IMR-90 (cell line): ENCODE data around the gene PDX1. TPM values are rescaled to one million over a fixed set of nuclear protein-coding genes. Genes with fewer than 3 reads are reported as not detected.

Source experiments
- ATAC-seq: fragments of 200-7000 bp; cut with Tn5 transposase; 2 replicates; pipeline ENCODE4 v1.9.1; 2020; ENCODE audit warnings: low read depth, mild to moderate bottlenecking, moderate library complexity
- BruUV-seq: library from RNA; stranded (reverse); fragments of 400-500 nt; replicated peaks from 2 replicates; lab custom pipeline; 2021; lab: Mats Ljungman, UMichigan
- CTCF ChIA-PET: fragments of 300-600 bp; formaldehyde crosslinking; extraction: SDS; loops from one replicate; lab custom pipeline; 2021; ENCODE audit warnings: antibody characterized with exemption; lab: Yijun Ruan, JAX
- POLR2A ChIA-PET: fragments of 300-600 bp; sonication (Branson Sonifier 250); formaldehyde crosslinking; loops from one replicate; lab custom pipeline; 2022; ENCODE audit warnings: antibody characterized with exemption; ENCODE audit not compliant: unreplicated experiment; lab: Charles Lee
- DNase-seq: peaks from one replicate; pipeline ENCODE4 v3.0.0; 2013
- H2AFZ ChIP-seq: replicated peaks from 2 replicates; pipeline ENCODE3; 2013; ENCODE audit warnings: low read length, mild to moderate bottlenecking; ENCODE audit not compliant: poor library complexity
- H2AK5ac ChIP-seq: 2 replicates; pipeline ENCODE4 v1.6.1; 2013; ENCODE audit warnings: low read depth, low read length, inconsistent platforms
- H2AK9ac ChIP-seq: replicated peaks from 2 replicates; pipeline ENCODE3; 2013; ENCODE audit warnings: mild to moderate bottlenecking, low read depth, low read length, moderate library complexity; ENCODE audit not compliant: poor library complexity
- H2BK120ac ChIP-seq: 2 replicates; pipeline ENCODE4 v1.6.1; 2013; ENCODE audit warnings: low read depth, low read length, inconsistent platforms
- H2BK15ac ChIP-seq: 3 replicates; pipeline ENCODE4 v1.6.1; 2013; ENCODE audit warnings: low read depth, low read length, inconsistent platforms
- H2BK20ac ChIP-seq: 2 replicates; pipeline ENCODE4 v1.6.1; 2013; ENCODE audit warnings: low read depth, mild to moderate bottlenecking, inconsistent platforms, low read length, moderate library complexity
- H2BK5ac ChIP-seq: 2 replicates; pipeline ENCODE4 v1.6.1; 2013; ENCODE audit warnings: mild to moderate bottlenecking, low read depth, low read length, inconsistent platforms; ENCODE audit not compliant: poor library complexity, severe bottlenecking
- H3K14ac ChIP-seq: replicated peaks from 2 replicates; pipeline ENCODE4 v1.6.1; 2013; ENCODE audit warnings: low read depth, low read length, inconsistent platforms
- H3K18ac ChIP-seq: 2 replicates; pipeline ENCODE4 v1.6.1; 2013; ENCODE audit warnings: low read depth, low read length, control low read depth
- H3K23ac ChIP-seq: 2 replicates; pipeline ENCODE4 v1.6.1; 2013; ENCODE audit warnings: low read depth, low read length, inconsistent platforms
- H3K27ac ChIP-seq: 2 replicates; pipeline ENCODE4 v1.5.1; 2013; ENCODE audit warnings: mild to moderate bottlenecking, control low read depth, low read length; ENCODE audit not compliant: insufficient read depth
- H3K27me3 ChIP-seq: 2 replicates; pipeline ENCODE4 v1.6.1; 2013; ENCODE audit warnings: low read length; ENCODE audit not compliant: control insufficient read depth, insufficient read depth
- H3K36me3 ChIP-seq: 2 replicates; pipeline ENCODE4 v1.6.1; 2013; ENCODE audit warnings: low read length, mixed read lengths; ENCODE audit not compliant: control insufficient read depth, insufficient read depth
- H3K4ac ChIP-seq: 2 replicates; pipeline ENCODE4 v1.6.1; 2013; ENCODE audit warnings: low read depth, low read length, inconsistent platforms
- H3K4me1 ChIP-seq: 2 replicates; pipeline ENCODE4 v1.6.1; 2013; ENCODE audit warnings: low read length, mixed read lengths; ENCODE audit not compliant: control insufficient read depth, insufficient read depth
- H3K4me2 ChIP-seq: 2 replicates; pipeline ENCODE4 v1.6.1; 2013; ENCODE audit warnings: low read depth, mild to moderate bottlenecking, control low read depth, low read length, moderate library complexity
- H3K4me3 ChIP-seq: 2 replicates; pipeline ENCODE4 v1.5.1; 2013; ENCODE audit warnings: low read depth, mild to moderate bottlenecking, control low read depth, low read length, moderate library complexity; ENCODE audit not compliant: insufficient read depth
- H3K56ac ChIP-seq: 2 replicates; pipeline ENCODE4 v1.6.1; 2013; ENCODE audit warnings: low read length, inconsistent platforms; ENCODE audit not compliant: insufficient read depth; ENCODE audit errors: extremely low read depth
- H3K79me1 ChIP-seq, 2 experiments: 2 replicates each; pipeline ENCODE4 v1.6.1; 2013; ENCODE audit warnings: low read length in 2 of 2, inconsistent platforms in 1 of 2, low read depth in 1 of 2
- H3K9ac ChIP-seq: 2 replicates; pipeline ENCODE4 v1.6.1; 2013; ENCODE audit warnings: low read depth, low read length, control low read depth
- H3K9me1 ChIP-seq: 2 replicates; pipeline ENCODE4 v1.6.1; 2013; ENCODE audit warnings: low read length, inconsistent platforms; ENCODE audit not compliant: insufficient read depth
- H3K9me3 ChIP-seq: 2 replicates; pipeline ENCODE4 v1.6.1; 2013; ENCODE audit warnings: low read length; ENCODE audit not compliant: control insufficient read depth, insufficient read depth
- H4K20me1 ChIP-seq: 2 replicates; pipeline ENCODE4 v1.6.1; 2013; ENCODE audit warnings: low read length, inconsistent platforms; ENCODE audit not compliant: insufficient read depth
- H4K5ac ChIP-seq: 2 replicates; pipeline ENCODE4 v1.6.1; 2013; ENCODE audit warnings: mild to moderate bottlenecking, low read depth, low read length, control low read depth
- H4K8ac ChIP-seq, 2 experiments: 2 replicates each; pipeline ENCODE4 v1.6.1; 2013; ENCODE audit warnings: low read depth in 2 of 2, low read length in 2 of 2, control low read depth in 1 of 2, inconsistent platforms in 1 of 2
- H4K91ac ChIP-seq: 2 replicates; pipeline ENCODE4 v1.6.1; 2013; ENCODE audit warnings: low read depth, low read length, inconsistent platforms; ENCODE audit not compliant: insufficient read depth
- BHLHE40 ChIP-seq: fragments of 150-350 bp; IDR thresholded peaks from 2 replicates; pipeline ENCODE4 v1.6.1; 2016; ENCODE audit warnings: mild to moderate bottlenecking, low read depth, low read length
- CEBPB ChIP-seq: IDR thresholded peaks from 2 replicates; pipeline ENCODE4 v1.6.1; 2012; ENCODE audit warnings: low read depth, low read length, improper control_type of control experiment
- CHD1 ChIP-seq: IDR thresholded peaks from 2 replicates; pipeline ENCODE4 v1.6.1; 2012; ENCODE audit warnings: low read depth, low read length, improper control_type of control experiment
- CTCF ChIP-seq: conservative IDR thresholded peaks from 2 replicates; pipeline ENCODE4 v1.5.1; 2012; ENCODE audit warnings: mild to moderate bottlenecking, low read depth, low read length, improper control_type of control experiment
- ELK1 ChIP-seq: fragments of 150-350 bp; IDR thresholded peaks from 2 replicates; pipeline ENCODE4 v1.6.1; 2016; ENCODE audit warnings: low read depth, mild to moderate bottlenecking, low read length, moderate library complexity, borderline replicate concordance
- FOS ChIP-seq: fragments of 150-350 bp; IDR thresholded peaks from 2 replicates; pipeline ENCODE4 v1.6.1; 2016; ENCODE audit warnings: low read depth, low read length
- MAFK ChIP-seq: IDR thresholded peaks from 2 replicates; pipeline ENCODE4 v1.6.1; 2012; ENCODE audit warnings: low read depth, low read length, improper control_type of control experiment
- MAZ ChIP-seq: IDR thresholded peaks from 2 replicates; pipeline ENCODE4 v1.6.1; 2012; ENCODE audit warnings: low read depth, mild to moderate bottlenecking, low read length, improper control_type of control experiment, moderate library complexity, borderline replicate concordance
- MXI1 ChIP-seq: IDR thresholded peaks from 2 replicates; pipeline ENCODE4 v1.6.1; 2012; ENCODE audit warnings: low read depth, mild to moderate bottlenecking, low read length, moderate library complexity, borderline replicate concordance
- NFE2L2 ChIP-seq: fragments of 150-350 bp; IDR thresholded peaks from 2 replicates; pipeline ENCODE4 v1.6.1; 2016; ENCODE audit warnings: low read depth, mild to moderate bottlenecking, low read length
- POLR2A ChIP-seq: IDR thresholded peaks from 2 replicates; pipeline ENCODE4 v1.6.1; 2012; ENCODE audit warnings: mild to moderate bottlenecking, low read depth, low read length
- RAD21 ChIP-seq: IDR thresholded peaks from 2 replicates; pipeline ENCODE4 v1.6.1; 2012; ENCODE audit warnings: low read length, improper control_type of control experiment
- RCOR1 ChIP-seq: IDR thresholded peaks from 2 replicates; pipeline ENCODE4 v1.6.1; 2012; ENCODE audit warnings: mild to moderate bottlenecking, low read length, improper control_type of control experiment; ENCODE audit not compliant: insufficient replicate concordance
- RFX5 ChIP-seq: IDR thresholded peaks from 2 replicates; pipeline ENCODE4 v1.8.0; 2012; ENCODE audit warnings: low read depth, mild to moderate bottlenecking, low read length, moderate library complexity
- SMC3 ChIP-seq: fragments of 150-350 bp; IDR thresholded peaks from 2 replicates; pipeline ENCODE4 v1.6.1; 2016; ENCODE audit warnings: low read depth, mild to moderate bottlenecking, antibody characterized with exemption, low read length, moderate library complexity
- USF2 ChIP-seq: fragments of 150-350 bp; IDR thresholded peaks from 2 replicates; pipeline ENCODE4 v1.6.1; 2017; ENCODE audit warnings: mild to moderate bottlenecking, antibody characterized with exemption, low read length, low read depth
- WGBS, 2 experiments: methylation state at CpG; one replicate each; pipeline versions ENCODE4 v1.1.5 to v1.1.7; 2013; ENCODE audit warnings: missing lambda C conversion rate in 2 of 2; ENCODE audit not compliant: insufficient read length in 1 of 2; ENCODE audit errors: extremely low coverage in 2 of 2; 5-methylcytosine and 5-hydroxymethylcytosine counted together
- dilution Hi-C: fragments of 300-500 bp; cut with HindIII; formaldehyde crosslinking; loops from one replicate; pipeline ENCODE4 v1.14.3; 2018; ENCODE audit warnings: low sequenced_read_pairs; ENCODE audit not compliant: unreplicated experiment
- in situ Hi-C: fragments of 300-500 bp; cut with MboI; formaldehyde crosslinking; loops from 3 replicates; pipeline ENCODE4 v1.14.3; 2019; ENCODE audit warnings: low sequenced_read_pairs, inconsistent platforms, mixed read lengths
- intact Hi-C: fragments of 100-400 bp; cut with micrococcal nuclease; formaldehyde crosslinking; loops from 2 replicates; pipeline ENCODE4 v1.10.0; 2022
- polyA plus RNA-seq, 3 experiments: library from polyadenylated mRNA; depleted of rRNA; stranded (reverse); fragments of >200 nt; gene quantifications; 2 replicates each; pipeline ENCODE4 v1.2.3, GENCODE V29; 2012; ENCODE audit warnings: low replicate concordance in 1 of 3
- total RNA-seq: library from RNA; depleted of rRNA; stranded (reverse); fragments of >200 nt; gene quantifications from 2 replicates; pipeline ENCODE4 v1.2.3, GENCODE V29; 2012

Gene PDX1
- total and polyA plus RNA-seq, 2 of the 4 experiments (the other 2 are of a cell fraction), result not detected

GRCh38 chr13:27942972-27943371 lies 23.2 kb downstream of the PDX1 start:
- BruUV-seq, result no TSS peak
- Histone ChIP-seq H3K23ac (no peak overlapping the region), H4K20me1 (no peaks in the 10 kb centered on the region), H3K27me3 (peaks cover 9% of the 10 kb centered on the region), H3K9me1 (no peaks in the 10 kb centered on the region), H3K27ac (no peak overlapping the region), H3K4ac (no peak overlapping the region), H3K36me3 (no peaks in the 10 kb centered on the region), H3K4me2 (no peak overlapping the region), H3K14ac (no peak overlapping the region), H3K9ac (no peak overlapping the region), H3K4me3 (no peak overlapping the region), H2BK20ac (no peak overlapping the region), H2AK5ac (no peak overlapping the region), H2BK120ac (no peak overlapping the region), H2BK15ac (no peak overlapping the region), H4K91ac (no peak overlapping the region), H3K56ac (no peak overlapping the region), H2BK5ac (no peak overlapping the region), H3K79me1 (no peaks in the 10 kb centered on the region), H3K4me1 (no peaks in the 10 kb centered on the region), H2AFZ (no peak overlapping the region), H3K9me3 (no peaks in the 10 kb centered on the region; the same call in 1 of the 2 replicates), H4K8ac (no peak overlapping the region), H2AK9ac (no peak overlapping the region), H3K18ac (no peak overlapping the region), H4K5ac (no peak overlapping the region)
- WGBS, 2 experiments, result no CpG with 5 or more reads among the region's 1 CpG
- POLR2A ChIA-PET, result no interaction called here
- TF ChIP-seq MXI1 (no peak), MAZ (no peak), CTCF (no peak), FOS (no peak), ELK1 (no peak), BHLHE40 (no peak), CHD1 (no peak), RCOR1 (no peak), RAD21 (no peak), USF2 (no peak), RFX5 (no peak), POLR2A (no peak), MAFK (no peak), SMC3 (no peak), NFE2L2 (no peak), CEBPB (no peak)
- CTCF ChIA-PET, result interaction anchor here (1.1 to 2.2 kb wide), 2 partner anchors 9 to 11 kb away, joined by 4 to 8 read pairs; no protein-coding TSS in a partner anchor
- dilution Hi-C loops, result no loop called here
- no peak for DNase-seq
- no peak for ATAC-seq
- in situ Hi-C loops, result no loop called here
- intact Hi-C loops, result no loop called here
